PC-9 (cell line): ENCODE measurements around the gene CELF2. TPM values are rescaled to one million over a fixed set of nuclear protein-coding genes. Genes with fewer than 3 reads are reported as not detected.

Experiments used
- BruUV-seq: library from RNA; stranded (reverse); fragments of 400-500 nt; replicated peaks from 2 replicates; lab custom pipeline; 2021; lab: Mats Ljungman, UMichigan
- CTCF ChIA-PET: fragments of 300-600 bp; sonication (Branson Sonifier 250); formaldehyde crosslinking; loops from one replicate; lab custom pipeline; 2022; ENCODE audit warnings: antibody characterized with exemption; lab: Charles Lee
- POLR2A ChIA-PET: fragments of 300-600 bp; sonication (Branson Sonifier 250); formaldehyde crosslinking; loops from one replicate; lab custom pipeline; 2022; ENCODE audit warnings: antibody characterized with exemption; ENCODE audit not compliant: unreplicated experiment; lab: Charles Lee
- DNase-seq, 2 experiments: peaks; one replicate each; pipeline versions ENCODE4 v3.0.0 to v3.0.0-alpha.2; 2015 to 2022; ENCODE audit warnings: mixed read lengths in 1 of 2
- H2AFZ ChIP-seq: fragments of 200-600 bp; sonication (generic); 2 replicates; pipeline ENCODE4 v1.8.1; 2017; ENCODE audit warnings: antibody characterized with exemption
- H3F3A ChIP-seq: fragments of 200-600 bp; sonication (generic); 2 replicates; pipeline ENCODE4 v1.8.1; 2017; ENCODE audit warnings: antibody characterized with exemption, mild to moderate bottlenecking, low read depth; ENCODE audit not compliant: insufficient read depth
- H3K27ac ChIP-seq: fragments of 200-600 bp; sonication (generic); 2 replicates; pipeline ENCODE4 v1.6.1; 2016; ENCODE audit warnings: mixed run types
- H3K27me3 ChIP-seq: fragments of 200-600 bp; sonication (generic); 2 replicates; pipeline ENCODE4 v1.6.1; 2016; ENCODE audit warnings: low read depth, mixed run types; ENCODE audit not compliant: insufficient read depth
- H3K36me3 ChIP-seq: fragments of 200-600 bp; sonication (generic); 2 replicates; pipeline ENCODE4 v1.6.1; 2016; ENCODE audit warnings: low read depth, mixed run types
- H3K4me1 ChIP-seq: fragments of 200-600 bp; sonication (generic); replicated peaks from 2 replicates; pipeline ENCODE4 v1.6.1; 2016; ENCODE audit warnings: mixed run types; ENCODE audit not compliant: insufficient read depth
- H3K4me2 ChIP-seq: fragments of 200-600 bp; sonication (generic); 2 replicates; pipeline ENCODE4 v1.6.1; 2017; ENCODE audit warnings: mixed run types
- H3K4me3 ChIP-seq: fragments of 200-600 bp; sonication (generic); 2 replicates; pipeline ENCODE4 v1.6.1; 2016; ENCODE audit warnings: mixed run types
- H3K79me2 ChIP-seq: fragments of 200-600 bp; sonication (generic); 2 replicates; pipeline ENCODE4 v1.6.1; 2017; ENCODE audit warnings: low read depth, mixed run types
- H3K9me2 ChIP-seq: fragments of 200-600 bp; sonication (generic); 2 replicates; pipeline ENCODE4 v1.8.1; 2017; ENCODE audit warnings: mild to moderate bottlenecking; ENCODE audit not compliant: insufficient read depth
- H3K9me3 ChIP-seq: fragments of 200-600 bp; sonication (generic); 2 replicates; pipeline ENCODE4 v1.8.1; 2016; ENCODE audit warnings: low read depth; ENCODE audit not compliant: insufficient read depth
- H4K20me1 ChIP-seq: fragments of 200-600 bp; sonication (generic); 2 replicates; pipeline ENCODE4 v1.8.1; 2017; ENCODE audit not compliant: insufficient read depth
- CTCF ChIP-seq: fragments of 200-600 bp; sonication (generic); conservative IDR thresholded peaks from 2 replicates; pipeline ENCODE4 v1.6.1; 2017; ENCODE audit warnings: mixed run types, antibody characterized with exemption, mild to moderate bottlenecking, moderate library complexity
- EZH2 ChIP-seq: fragments of 200-600 bp; sonication (generic); IDR thresholded peaks from 2 replicates; pipeline ENCODE4 v1.8.0; 2017; ENCODE audit warnings: antibody characterized with exemption, low read depth
- intact Hi-C: fragments of 100-400 bp; cut with micrococcal nuclease; formaldehyde crosslinking; loops from one replicate; pipeline ENCODE4 v1.10.0; 2022; ENCODE audit not compliant: unreplicated experiment
- total RNA-seq: library from RNA; stranded (reverse); gene quantifications from 2 replicates; pipeline ENCODE4 v1.2.3, GENCODE V29; 2021

CELF2 gene
- total RNA-seq, 1 experiment from 2014 or later = not detected

- Histone ChIP-seq H2AFZ (no peak overlapping the region), H3K4me2 (no peak overlapping the region), H3K9me3 (no peaks in the 10 kb centered on the region), H3K79me2 (no peaks in the 10 kb centered on the region), H3K36me3 (no peaks in the 10 kb centered on the region), H3K9me2 (no peaks in the 10 kb centered on the region), H3K4me3 (no peak overlapping the region), H3F3A (no peaks in the 10 kb centered on the region), H4K20me1 (no peaks in the 10 kb centered on the region), H3K27ac (no peak overlapping the region), H3K27me3 (peaks cover 49% of the 10 kb centered on the region; the same call in 1 of the 2 replicates), H3K4me1 (no peaks in the 10 kb centered on the region)
- intact Hi-C loops = no loop called here
- BruUV-seq = no TSS peak
- TF ChIP-seq CTCF = no peak
- no peak for TF ChIP-seq EZH2
- ChIA-PET POLR2A (no interaction called here), CTCF (no interaction called here)
- no peak for DNase-seq
Measured at GRCh38 chr10:11049806-11050205, 32.1 kb downstream of the CELF2 start.

GRCh38 chr10:11050301-11051287 lies 32.9 kb downstream of the CELF2 start:
- Histone ChIP-seq H3K4me2 (no peak overlapping the region), H3K4me3 (no peak overlapping the region), H4K20me1 (no peaks in the 10 kb centered on the region), H3K36me3 (no peaks in the 10 kb centered on the region), H3K4me1 (no peaks in the 10 kb centered on the region), H3K27me3 (peaks cover 51% of the 10 kb centered on the region; the same call in 1 of the 2 replicates), H3K27ac (no peak overlapping the region), H3F3A (no peaks in the 10 kb centered on the region), H2AFZ (no peak overlapping the region), H3K9me2 (no peaks in the 10 kb centered on the region), H3K9me3 (no peaks in the 10 kb centered on the region), H3K79me2 (no peaks in the 10 kb centered on the region)
- no peak for DNase-seq
- BruUV-seq = no TSS peak
- ChIA-PET POLR2A (no interaction called here), CTCF (interaction anchor here (0.6 kb wide), 1 partner anchor 367 kb away, joined by 3 read pairs; no protein-coding TSS in a partner anchor)
- TF ChIP-seq EZH2 (no peak), CTCF (no peak)
- intact Hi-C loops = no loop called here

GRCh38 chr10:11057018-11057417 lies 39.3 kb downstream of the CELF2 start:
- no peak overlapping the region for H2AFZ ChIP-seq
- intact Hi-C loops = no loop called here
- no peak for TF ChIP-seq CTCF
- TF ChIP-seq EZH2 = no peak
- H3F3A ChIP-seq = no peaks in the 10 kb centered on the region
- H3K9me2 ChIP-seq = no peaks in the 10 kb centered on the region
- no peaks in the 10 kb centered on the region for H3K79me2 ChIP-seq
- H3K36me3 ChIP-seq = no peaks in the 10 kb centered on the region
- H3K9me3 ChIP-seq = no peaks in the 10 kb centered on the region
- H4K20me1 ChIP-seq = no peaks in the 10 kb centered on the region
- H3K4me1 ChIP-seq = no peaks in the 10 kb centered on the region
- ChIA-PET CTCF (no interaction called here), POLR2A (no interaction called here)
- peaks cover 79% of the 10 kb centered on the region for H3K27me3 ChIP-seq
- no peak overlapping the region for H3K4me3 ChIP-seq
- no peak for DNase-seq
- BruUV-seq = no TSS peak
- H3K4me2 ChIP-seq = no peak overlapping the region
- H3K27ac ChIP-seq = no peak overlapping the region
